Uterus (tissue), 2 donors: ENCODE data around the gene MAP3K4.

Experiments used
- CTCF ChIP-seq, 4 experiments: fragments of 200-600 bp in 2 of 4; fragments of 450-650 bp in 2 of 4; sonication (generic) in 2 of 4; IDR thresholded peaks; one replicate each; pipeline ENCODE4 v1.5.1; 2016 to 2019; ENCODE audit warnings: antibody characterized with exemption in 4 of 4, mild to moderate bottlenecking in 2 of 4, moderate library complexity in 1 of 4
- POLR2A ChIP-seq, 2 donors: fragments of 450-650 bp; IDR thresholded peaks; one replicate each; pipeline ENCODE4 v1.6.1; 2016; ENCODE audit warnings: antibody characterized with exemption in 2 of 2, mild to moderate bottlenecking in 1 of 2, moderate library complexity in 1 of 2

DNA sequence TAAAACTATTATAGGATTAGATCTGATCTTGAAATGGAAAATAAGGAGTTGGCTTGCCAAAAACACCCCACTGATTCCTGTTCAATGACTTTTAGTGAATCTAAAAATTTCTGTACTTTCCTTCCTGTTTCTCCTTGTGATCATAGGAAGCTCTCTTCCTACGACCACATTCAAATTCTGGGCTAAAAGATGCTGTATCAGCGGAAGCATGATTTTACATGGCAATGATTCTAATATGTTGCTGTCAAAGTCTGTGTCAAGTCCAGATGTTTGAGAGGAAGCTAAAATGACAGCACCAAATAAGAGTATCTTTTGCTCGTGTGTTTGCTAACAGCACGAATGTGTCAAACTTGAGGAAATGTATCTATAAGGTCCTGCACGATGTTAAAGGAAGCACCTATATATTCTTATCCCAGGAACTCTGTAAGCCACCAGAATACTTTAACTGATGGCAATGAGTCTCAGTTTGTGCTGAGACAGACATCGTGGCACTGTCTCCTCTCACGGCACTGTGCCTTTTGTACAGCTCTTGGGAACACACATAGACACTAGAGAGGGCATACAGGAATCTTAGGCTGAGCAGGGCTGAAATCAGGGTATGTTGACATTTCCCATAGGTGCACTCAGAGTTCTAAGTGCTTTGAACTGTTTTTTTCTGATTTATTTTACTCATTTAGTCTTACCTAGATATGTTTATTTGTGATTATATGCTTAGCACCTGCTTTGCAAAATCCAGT lies 24.9 kb upstream of the MAP3K4 start:
- no peak for TF ChIP-seq CTCF (IDR thresholded peaks at IDR 0.05)
- no peak for TF ChIP-seq POLR2A (IDR thresholded peaks at IDR 0.05)
